HEK293 (cell line): ENCODE results near the gene SEC16A.

ENCODE experiments used
- CTCF ChIA-PET: fragments of 350-600 bp; formaldehyde crosslinking; extraction: SDS; loops from one replicate; lab custom pipeline; 2021; ENCODE audit warnings: antibody characterized with exemption; lab: Yijun Ruan, JAX
- POLR2A ChIA-PET: fragments of 300-600 bp; formaldehyde crosslinking; extraction: SDS; loops from one replicate; lab custom pipeline; 2020; ENCODE audit warnings: antibody characterized with exemption, inconsistent platforms; lab: Yijun Ruan, JAX
- H3K27ac ChIP-seq: fragments of 200-500 bp; sonication (Bioruptor generic); 2 replicates; pipeline ENCODE4 v1.5.1; 2014; ENCODE audit warnings: low read depth, low read length, control low read depth, inconsistent platforms; ENCODE audit errors: extremely low read depth
- H3K36me3 ChIP-seq, 2 experiments: fragments of 200-500 bp in 1 of 2; sonication (Bioruptor generic) in 1 of 2; 1 replicate in 1 of 2; 2 replicates in 1 of 2; pipeline ENCODE4 v1.5.1; 2014 to 2017; ENCODE audit warnings: inconsistent platforms in 2 of 2, low read length in 2 of 2; ENCODE audit not compliant: control insufficient read depth in 2 of 2, insufficient read depth in 1 of 2
- H3K4me1 ChIP-seq: fragments of 200-500 bp; sonication (Bioruptor generic); 2 replicates; pipeline ENCODE4 v1.5.1; 2014; ENCODE audit warnings: mild to moderate bottlenecking, low read length, inconsistent platforms; ENCODE audit not compliant: control insufficient read depth, insufficient read depth
- H3K4me3 ChIP-seq: 2 replicates; pipeline ENCODE4 v1.5.1; 2011; ENCODE audit warnings: low read depth, mild to moderate bottlenecking, control low read depth, low read length, moderate library complexity
- H3K9me3 ChIP-seq: fragments of 200-500 bp; sonication (Bioruptor generic); 2 replicates; pipeline ENCODE4 v1.5.1; 2014; ENCODE audit warnings: low read depth, low read length, inconsistent platforms; ENCODE audit not compliant: control insufficient read depth, insufficient read depth
- GLI4 ChIP-seq: fragments of 450-650 bp; formaldehyde crosslinking; IDR thresholded peaks from 2 replicates; pipeline ENCODE4 v1.5.1; 2016; ENCODE audit warnings: missing biosample characterization, missing genetic modification characterization
- HOXA7 ChIP-seq: sonication (generic); formaldehyde crosslinking; IDR thresholded peaks from 2 replicates; pipeline ENCODE4 v1.8.1; 2022; ENCODE audit warnings: missing genetic modification reagents, borderline replicate concordance
- PATZ1 ChIP-seq: fragments of 450-650 bp; formaldehyde crosslinking; IDR thresholded peaks from 2 replicates; pipeline ENCODE4 v1.5.1; 2016; ENCODE audit warnings: missing biosample characterization, missing genetic modification characterization
- RBAK ChIP-seq: fragments of 450-650 bp; formaldehyde crosslinking; IDR thresholded peaks from 2 replicates; pipeline ENCODE4 v1.5.1; 2016; ENCODE audit warnings: missing biosample characterization, missing genetic modification characterization
- REPIN1 ChIP-seq: fragments of 450-650 bp; formaldehyde crosslinking; IDR thresholded peaks from 2 replicates; pipeline ENCODE4 v1.5.1; 2017; ENCODE audit warnings: missing biosample characterization, missing genetic modification characterization, low read depth
- SCRT1 ChIP-seq: fragments of 450-650 bp; formaldehyde crosslinking; IDR thresholded peaks from 2 replicates; pipeline ENCODE4 v1.5.1; 2016; ENCODE audit warnings: missing biosample characterization, missing genetic modification characterization, borderline replicate concordance
- SP3 ChIP-seq: fragments of 450-650 bp; formaldehyde crosslinking; IDR thresholded peaks from 2 replicates; pipeline ENCODE4 v1.5.1; 2016; ENCODE audit warnings: missing biosample characterization, missing genetic modification characterization
- ZBTB8A ChIP-seq: fragments of 450-650 bp; formaldehyde crosslinking; IDR thresholded peaks from 2 replicates; pipeline ENCODE4 v1.5.1; 2016; ENCODE audit warnings: missing biosample characterization, missing genetic modification characterization
- ZNF175 ChIP-seq: fragments of 450-650 bp; formaldehyde crosslinking; IDR thresholded peaks from 2 replicates; pipeline ENCODE4 v1.5.1; 2016; ENCODE audit warnings: missing biosample characterization, missing genetic modification characterization
- ZNF18 ChIP-seq: fragments of 450-650 bp; formaldehyde crosslinking; IDR thresholded peaks from 2 replicates; pipeline ENCODE4 v1.5.1; 2016; ENCODE audit warnings: missing biosample characterization, missing genetic modification characterization
- ZNF19 ChIP-seq: fragments of 450-650 bp; formaldehyde crosslinking; IDR thresholded peaks from 2 replicates; pipeline ENCODE4; 2016; ENCODE audit warnings: missing biosample characterization, missing genetic modification characterization, low read depth
- ZNF211 ChIP-seq: fragments of 450-650 bp; formaldehyde crosslinking; IDR thresholded peaks from 2 replicates; pipeline ENCODE4 v1.5.1; 2016; ENCODE audit warnings: low read depth, missing biosample characterization, missing genetic modification characterization
- ZNF433 ChIP-seq: fragments of 450-650 bp; formaldehyde crosslinking; IDR thresholded peaks from 2 replicates; pipeline ENCODE4 v1.5.1; 2016; ENCODE audit warnings: missing biosample characterization, missing genetic modification characterization, low read depth
- ZNF473 ChIP-seq: fragments of 450-650 bp; formaldehyde crosslinking; IDR thresholded peaks from 2 replicates; pipeline ENCODE4 v1.5.1; 2017; ENCODE audit warnings: missing biosample characterization, missing genetic modification characterization
- ZNF501 ChIP-seq: fragments of 450-650 bp; formaldehyde crosslinking; IDR thresholded peaks from 2 replicates; pipeline ENCODE4 v1.5.1; 2016; ENCODE audit warnings: missing biosample characterization, missing genetic modification characterization
- ZNF600 ChIP-seq: fragments of 450-650 bp; formaldehyde crosslinking; IDR thresholded peaks from 2 replicates; pipeline ENCODE4 v1.5.1; 2016; ENCODE audit warnings: missing biosample characterization, missing genetic modification characterization
- ZNF707 ChIP-seq: fragments of 450-650 bp; formaldehyde crosslinking; IDR thresholded peaks from 2 replicates; pipeline ENCODE4 v1.5.1; 2016; ENCODE audit warnings: missing biosample characterization, missing genetic modification characterization
- TF ChIP-seq, protein P1 (sequence below): fragments of 450-650 bp; formaldehyde crosslinking; IDR thresholded peaks from 2 replicates; pipeline ENCODE4 v1.5.1; 2016; ENCODE audit warnings: missing biosample characterization, missing genetic modification characterization
- TF ChIP-seq, protein P2 (sequence below): fragments of 450-650 bp; formaldehyde crosslinking; IDR thresholded peaks from 2 replicates; pipeline ENCODE4 v1.5.1; 2016; ENCODE audit warnings: missing biosample characterization, missing genetic modification characterization
- TF ChIP-seq, protein P3 (sequence below): fragments of 450-650 bp; formaldehyde crosslinking; IDR thresholded peaks from 2 replicates; pipeline ENCODE4 v1.5.1; 2017; ENCODE audit warnings: missing biosample characterization, missing genetic modification characterization

Gene SEC16A

DNA sequence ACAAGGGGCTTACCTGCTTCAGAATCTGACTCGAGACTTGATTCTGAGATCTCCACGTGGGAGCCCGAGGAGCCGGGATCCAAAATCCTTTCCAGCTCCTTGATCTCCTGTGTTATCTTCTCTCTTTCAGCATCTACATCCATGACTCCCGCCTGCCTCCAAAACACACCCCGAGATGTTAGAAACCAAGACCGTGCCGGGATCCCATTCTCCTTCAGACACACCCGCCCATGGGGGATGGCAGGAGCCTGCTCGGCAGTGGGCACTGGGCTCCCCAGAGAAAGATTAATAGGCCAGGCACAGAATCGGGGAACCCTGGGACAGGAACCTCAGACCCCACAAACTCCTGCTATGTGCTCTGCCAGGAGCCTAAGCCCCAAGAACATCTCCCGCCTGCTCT lies 84.6 kb downstream of the SEC16A start:
- POLR2A ChIA-PET: interaction anchor here (0.7 to 1.1 kb wide), 3 partner anchors 9 to 36 kb away, joined by 4 to 8 read pairs (median 4); no protein-coding TSS in a partner anchor
- H3K4me3 ChIP-seq: no peak overlapping the region; the same call in 1 of the 2 replicates
- H3K36me3 ChIP-seq: peaks cover 10 to 73% of the 10 kb centered on the region in 2 experiments
- no peaks in the 10 kb centered on the region for H3K9me3 ChIP-seq
- TF ChIP-seq, protein P1, sequence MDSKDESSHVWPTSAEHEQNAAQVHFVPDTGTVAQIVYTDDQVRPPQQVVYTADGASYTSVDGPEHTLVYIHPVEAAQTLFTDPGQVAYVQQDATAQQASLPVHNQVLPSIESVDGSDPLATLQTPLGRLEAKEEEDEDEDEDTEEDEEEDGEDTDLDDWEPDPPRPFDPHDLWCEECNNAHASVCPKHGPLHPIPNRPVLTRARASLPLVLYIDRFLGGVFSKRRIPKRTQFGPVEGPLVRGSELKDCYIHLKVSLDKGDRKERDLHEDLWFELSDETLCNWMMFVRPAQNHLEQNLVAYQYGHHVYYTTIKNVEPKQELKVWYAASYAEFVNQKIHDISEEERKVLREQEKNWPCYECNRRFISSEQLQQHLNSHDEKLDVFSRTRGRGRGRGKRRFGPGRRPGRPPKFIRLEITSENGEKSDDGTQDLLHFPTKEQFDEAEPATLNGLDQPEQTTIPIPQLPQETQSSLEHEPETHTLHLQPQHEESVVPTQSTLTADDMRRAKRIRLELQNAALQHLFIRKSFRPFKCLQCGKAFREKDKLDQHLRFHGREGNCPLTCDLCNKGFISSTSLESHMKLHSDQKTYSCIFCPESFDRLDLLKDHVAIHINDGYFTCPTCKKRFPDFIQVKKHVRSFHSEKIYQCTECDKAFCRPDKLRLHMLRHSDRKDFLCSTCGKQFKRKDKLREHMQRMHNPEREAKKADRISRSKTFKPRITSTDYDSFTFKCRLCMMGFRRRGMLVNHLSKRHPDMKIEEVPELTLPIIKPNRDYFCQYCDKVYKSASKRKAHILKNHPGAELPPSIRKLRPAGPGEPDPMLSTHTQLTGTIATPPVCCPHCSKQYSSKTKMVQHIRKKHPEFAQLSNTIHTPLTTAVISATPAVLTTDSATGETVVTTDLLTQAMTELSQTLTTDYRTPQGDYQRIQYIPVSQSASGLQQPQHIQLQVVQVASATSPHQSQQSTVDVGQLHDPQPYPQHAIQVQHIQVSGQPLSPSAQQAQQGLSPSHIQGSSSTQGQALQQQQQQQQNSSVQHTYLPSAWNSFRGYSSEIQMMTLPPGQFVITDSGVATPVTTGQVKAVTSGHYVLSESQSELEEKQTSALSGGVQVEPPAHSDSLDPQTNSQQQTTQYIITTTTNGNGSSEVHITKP (tag by site-specific recombination): no peak
- TF ChIP-seq RBAK (no peak), GLI4 (tag by site-specific recombination) (no peak), ZNF211 (tag by site-specific recombination) (no peak), SP3 (tag by site-specific recombination) (no peak)
- TF ChIP-seq, protein P2, sequence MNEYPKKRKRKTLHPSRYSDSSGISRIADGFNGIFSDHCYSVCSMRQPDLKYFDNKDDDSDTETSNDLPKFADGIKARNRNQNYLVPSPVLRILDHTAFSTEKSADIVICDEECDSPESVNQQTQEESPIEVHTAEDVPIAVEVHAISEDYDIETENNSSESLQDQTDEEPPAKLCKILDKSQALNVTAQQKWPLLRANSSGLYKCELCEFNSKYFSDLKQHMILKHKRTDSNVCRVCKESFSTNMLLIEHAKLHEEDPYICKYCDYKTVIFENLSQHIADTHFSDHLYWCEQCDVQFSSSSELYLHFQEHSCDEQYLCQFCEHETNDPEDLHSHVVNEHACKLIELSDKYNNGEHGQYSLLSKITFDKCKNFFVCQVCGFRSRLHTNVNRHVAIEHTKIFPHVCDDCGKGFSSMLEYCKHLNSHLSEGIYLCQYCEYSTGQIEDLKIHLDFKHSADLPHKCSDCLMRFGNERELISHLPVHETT (tag by site-specific recombination): no peak
- H3K27ac ChIP-seq: no peak overlapping the region; the same call in 1 of the 2 replicates
- CTCF ChIA-PET: interaction anchor here (0.6 to 3.3 kb wide), 4 partner anchors 10 to 77 kb away, joined by 3 to 13 read pairs (median 4); no protein-coding TSS in a partner anchor
- H3K4me1 ChIP-seq: no peaks in the 10 kb centered on the region

DNA sequence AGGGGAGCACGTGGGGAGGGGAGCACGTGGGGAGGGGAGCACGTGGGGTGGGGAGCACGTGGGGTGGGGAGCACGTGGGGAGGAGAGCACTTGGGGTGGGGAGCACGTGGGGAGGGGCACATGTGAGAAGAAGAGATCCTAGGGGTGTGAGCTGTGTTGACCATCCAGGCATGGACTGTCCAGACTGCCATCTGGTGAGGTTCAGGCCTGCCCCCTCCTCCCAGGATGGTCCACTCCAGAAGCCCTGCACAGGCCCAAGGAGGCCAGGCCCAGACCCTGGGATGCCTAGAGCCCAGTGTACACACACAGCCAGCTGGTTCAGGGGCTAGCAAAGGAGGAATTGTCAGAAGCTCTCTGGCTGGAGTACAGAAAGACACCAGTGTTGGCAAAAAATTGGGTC lies 85.2 kb downstream of the SEC16A start:
- ChIA-PET CTCF (interaction anchor here (1.3 to 3.3 kb wide), 3 partner anchors 10 to 77 kb away, joined by 3 to 13 read pairs (median 4); no protein-coding TSS in a partner anchor), POLR2A (interaction anchor here (0.7 to 3.4 kb wide), 6 partner anchors 9 to 37 kb away, joined by 3 to 10 read pairs (median 6); partner anchors contain the start of gene DNLZ)
- no peaks in the 10 kb centered on the region for H3K4me1 ChIP-seq
- H3K4me3 ChIP-seq: no peak overlapping the region
- TF ChIP-seq SCRT1 (tag by site-specific recombination) (no peak), ZBTB8A (no peak), ZNF18 (no peak), ZNF433 (tag by site-specific recombination) (no peak), ZNF600 (tag by site-specific recombination) (no peak), ZNF707 (tag by site-specific recombination) (no peak), ZNF473 (tag by site-specific recombination) (no peak), REPIN1 (no peak), ZNF501 (no peak), RBAK (no peak), HOXA7 (CRISPR knock-in tag) (no peak), ZNF175 (tag by site-specific recombination) (no peak), PATZ1 (tag by site-specific recombination) (no peak), ZNF19 (tag by site-specific recombination) (no peak)
- TF ChIP-seq, protein P3, sequence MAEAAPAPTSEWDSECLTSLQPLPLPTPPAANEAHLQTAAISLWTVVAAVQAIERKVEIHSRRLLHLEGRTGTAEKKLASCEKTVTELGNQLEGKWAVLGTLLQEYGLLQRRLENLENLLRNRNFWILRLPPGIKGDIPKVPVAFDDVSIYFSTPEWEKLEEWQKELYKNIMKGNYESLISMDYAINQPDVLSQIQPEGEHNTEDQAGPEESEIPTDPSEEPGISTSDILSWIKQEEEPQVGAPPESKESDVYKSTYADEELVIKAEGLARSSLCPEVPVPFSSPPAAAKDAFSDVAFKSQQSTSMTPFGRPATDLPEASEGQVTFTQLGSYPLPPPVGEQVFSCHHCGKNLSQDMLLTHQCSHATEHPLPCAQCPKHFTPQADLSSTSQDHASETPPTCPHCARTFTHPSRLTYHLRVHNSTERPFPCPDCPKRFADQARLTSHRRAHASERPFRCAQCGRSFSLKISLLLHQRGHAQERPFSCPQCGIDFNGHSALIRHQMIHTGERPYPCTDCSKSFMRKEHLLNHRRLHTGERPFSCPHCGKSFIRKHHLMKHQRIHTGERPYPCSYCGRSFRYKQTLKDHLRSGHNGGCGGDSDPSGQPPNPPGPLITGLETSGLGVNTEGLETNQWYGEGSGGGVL (tag by site-specific recombination): no peak
- peaks cover 10 to 78% of the 10 kb centered on the region in 2 experiments for H3K36me3 ChIP-seq
- no peaks in the 10 kb centered on the region for H3K9me3 ChIP-seq
- H3K27ac ChIP-seq: no peak overlapping the region
